Prostate gland (tissue), 2 donors: ENCODE data around the gene CFAP90.

Experiments used
- POLR2AphosphoS5 ChIP-seq: sonication (generic); formaldehyde crosslinking; IDR thresholded peaks from one replicate; pipeline ENCODE4 v1.6.1; 2017; ENCODE audit warnings: antibody characterized with exemption
- TF ChIP-seq, protein P1 (sequence below), 4 experiments: fragments of 200-600 bp in 2 of 4; fragments of 450-650 bp in 2 of 4; sonication (generic) in 2 of 4; IDR thresholded peaks; 1 replicate in 3 of 4; 2 replicates in 1 of 4; pipeline ENCODE4 v1.5.1; 2016 to 2019; ENCODE audit warnings: antibody characterized with exemption in 4 of 4, mild to moderate bottlenecking in 2 of 4, moderate library complexity in 2 of 4

DNA sequence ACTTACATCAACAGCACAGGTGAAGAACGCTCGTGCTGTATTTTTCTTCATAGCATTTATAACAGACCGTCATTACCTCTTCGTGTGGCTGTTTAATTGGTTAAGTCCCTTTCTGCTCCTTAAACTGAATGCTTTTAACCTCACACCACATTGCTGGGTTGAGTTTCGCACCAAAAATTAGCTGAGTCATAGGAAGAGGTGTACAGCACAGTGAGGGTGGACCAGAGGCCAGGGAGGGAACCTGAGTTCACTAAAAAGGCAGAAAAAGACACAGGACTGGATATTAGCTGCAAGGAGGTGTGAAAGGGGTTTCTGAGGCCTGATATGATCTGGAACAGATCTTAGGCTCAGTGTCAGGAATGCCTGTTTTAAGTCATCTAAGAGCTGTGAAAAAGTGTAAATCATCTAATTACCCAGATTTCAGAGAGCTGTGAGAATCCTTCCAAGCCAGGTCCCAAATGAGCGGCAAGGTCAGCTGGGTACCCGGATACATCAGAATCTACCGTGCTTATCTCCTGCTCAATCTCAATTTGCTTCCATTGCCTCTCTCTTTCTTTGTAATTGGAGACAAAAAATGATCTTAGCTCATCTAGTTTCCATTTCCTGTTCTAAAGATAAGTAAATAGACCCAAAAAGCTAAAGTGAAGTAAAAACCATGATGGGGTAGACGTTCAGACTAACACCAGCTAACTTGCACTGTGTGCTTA is 7.1 kb upstream of the CFAP90 start:
- TF ChIP-seq, protein P1, sequence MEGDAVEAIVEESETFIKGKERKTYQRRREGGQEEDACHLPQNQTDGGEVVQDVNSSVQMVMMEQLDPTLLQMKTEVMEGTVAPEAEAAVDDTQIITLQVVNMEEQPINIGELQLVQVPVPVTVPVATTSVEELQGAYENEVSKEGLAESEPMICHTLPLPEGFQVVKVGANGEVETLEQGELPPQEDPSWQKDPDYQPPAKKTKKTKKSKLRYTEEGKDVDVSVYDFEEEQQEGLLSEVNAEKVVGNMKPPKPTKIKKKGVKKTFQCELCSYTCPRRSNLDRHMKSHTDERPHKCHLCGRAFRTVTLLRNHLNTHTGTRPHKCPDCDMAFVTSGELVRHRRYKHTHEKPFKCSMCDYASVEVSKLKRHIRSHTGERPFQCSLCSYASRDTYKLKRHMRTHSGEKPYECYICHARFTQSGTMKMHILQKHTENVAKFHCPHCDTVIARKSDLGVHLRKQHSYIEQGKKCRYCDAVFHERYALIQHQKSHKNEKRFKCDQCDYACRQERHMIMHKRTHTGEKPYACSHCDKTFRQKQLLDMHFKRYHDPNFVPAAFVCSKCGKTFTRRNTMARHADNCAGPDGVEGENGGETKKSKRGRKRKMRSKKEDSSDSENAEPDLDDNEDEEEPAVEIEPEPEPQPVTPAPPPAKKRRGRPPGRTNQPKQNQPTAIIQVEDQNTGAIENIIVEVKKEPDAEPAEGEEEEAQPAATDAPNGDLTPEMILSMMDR (IDR thresholded peaks at IDR 0.05) = no peak
- no peak for TF ChIP-seq POLR2AphosphoS5
